HG03558 (cell line): Measurements from ENCODE around the gene CRISPLD2.
"Not testable (repeated sequence)": the region's sequence is repeated elsewhere in the genome, so short reads cannot be mapped to it uniquely, and the experiment has no call there.

Experiments used
- ATAC-seq: cut with Tn5 transposase; IDR thresholded peaks from one replicate; pipeline ENCODE4 v1.9.1; 2021; ENCODE audit warnings: moderate number of reproducible peaks; ENCODE audit not compliant: unreplicated experiment; ENCODE audit errors: extremely low read depth

CRISPLD2 gene

GRCh38 chr16:84854759-84855158 lies 35.0 kb downstream of the CRISPLD2 start:
- ATAC-seq = no peak

- ATAC-seq = not testable (repeated sequence)
Observed at GRCh38 chr16:84855435-84856202, 35.8 kb downstream of the CRISPLD2 start.

- not testable (repeated sequence) for ATAC-seq
Observed at GRCh38 chr16:84856203-84856581, 36.4 kb downstream of the CRISPLD2 start.

GRCh38 chr16:84856811-84857210 lies 37.0 kb downstream of the CRISPLD2 start:
- ATAC-seq = not testable (repeated sequence)

GRCh38 chr16:84859681-84860080 lies 39.9 kb downstream of the CRISPLD2 start:
- ATAC-seq = no peak

- ATAC-seq = no peak
Observed at GRCh38 chr16:84860383-84860782, 40.6 kb downstream of the CRISPLD2 start.

GRCh38 chr16:84861671-84862070 lies 41.9 kb downstream of the CRISPLD2 start:
- no peak for ATAC-seq

GRCh38 chr16:84862804-84863480 lies 43.2 kb downstream of the CRISPLD2 start:
- ATAC-seq = no peak

- no peak for ATAC-seq
Observed at GRCh38 chr16:84863481-84863814, 43.7 kb downstream of the CRISPLD2 start.

GRCh38 chr16:84864326-84864955 lies 44.7 kb downstream of the CRISPLD2 start:
- no peak for ATAC-seq

GRCh38 chr16:84867696-84868095 lies 47.9 kb downstream of the CRISPLD2 start:
- ATAC-seq = no peak

- ATAC-seq = no peak
Observed at GRCh38 chr16:84868328-84868727, 48.5 kb downstream of the CRISPLD2 start.

- ATAC-seq = no peak
Observed at GRCh38 chr16:84868829-84869472, 49.2 kb downstream of the CRISPLD2 start.

GRCh38 chr16:84869473-84869845 lies 49.7 kb downstream of the CRISPLD2 start:
- ATAC-seq = no peak

GRCh38 chr16:84872971-84873370 lies 53.2 kb downstream of the CRISPLD2 start:
- not testable (repeated sequence) for ATAC-seq

GRCh38 chr16:84874004-84874435 lies 54.2 kb downstream of the CRISPLD2 start:
- no peak for ATAC-seq

GRCh38 chr16:84874553-84874952 lies 54.8 kb downstream of the CRISPLD2 start:
- ATAC-seq = no peak

- ATAC-seq = no peak
Observed at GRCh38 chr16:84874983-84875382, 55.2 kb downstream of the CRISPLD2 start.

GRCh38 chr16:84875846-84876245 lies 56.1 kb downstream of the CRISPLD2 start:
- no peak for ATAC-seq

- ATAC-seq = no peak
Observed at GRCh38 chr16:84876873-84877606, 57.3 kb downstream of the CRISPLD2 start.
